Esophagus muscularis mucosa (tissue), 4 donors: Measurements from ENCODE around the gene RAB3C.

Experiments used
- CTCF ChIP-seq, 3 experiments: fragments of 200-600 bp in 2 of 3; fragments of 450-650 bp in 1 of 3; sonication (generic) in 2 of 3; IDR thresholded peaks; one replicate each; pipeline ENCODE4 v1.5.1; 2017 to 2019; ENCODE audit warnings: antibody characterized with exemption in 3 of 3, mild to moderate bottlenecking in 2 of 3, moderate library complexity in 1 of 3
- EP300 ChIP-seq: sonication (generic); formaldehyde crosslinking; IDR thresholded peaks from one replicate; pipeline ENCODE4 v1.6.1; 2017; ENCODE audit warnings: antibody characterized with exemption
- POLR2A ChIP-seq: fragments of 450-650 bp; IDR thresholded peaks from one replicate; pipeline ENCODE4 v1.6.1; 2017; ENCODE audit warnings: antibody characterized with exemption, moderate library complexity, mild to moderate bottlenecking, low read depth

GRCh38 chr5:58760222-58760621 is 177.3 kb downstream of the RAB3C start:
- no peak for TF ChIP-seq POLR2A
- TF ChIP-seq EP300, result no peak
- no peak for TF ChIP-seq CTCF (IDR thresholded peaks at IDR 0.05)
